NK-92 treated with Interleukin-12 subunit alpha and Interleukin-12 subunit beta, amount 100 ng/mL, for 24 hours (cell line): ENCODE data around the gene ANKFY1.

Source experiments
- DNase-seq: peaks from one replicate; lab custom pipeline; 2025; lab: John Stamatoyannopoulos, UW

The ANKFY1 gene

GRCh38 chr17:4118015-4118743, 145.6 kb downstream of the ANKFY1 start:
- DNase-seq, result no peak

- no peak for DNase-seq
These were observed 147.3 kb downstream of the ANKFY1 start for GRCh38 chr17:4116516-4116915.
